ENCODE data around the gene WDR18. TPM values are rescaled to one million over a fixed set of nuclear protein-coding genes. Genes with fewer than 3 reads are reported as not detected.

WDR18 gene
- total RNA-seq (2014; rRNA removed; shearing (Covaris generic)) = 112 and 157 TPM in 2 replicates
- polyA plus RNA-seq (2016; fragmentation: Nextera tagmentation; extraction: Ambion mirVana) = 155 and 156 TPM in 2 replicates
- long read RNA-seq, transcript WDR18-202 (10 exons, 1,608 nt) = major isoform, 176 of 191 reads
- long read RNA-seq, partial matches to known transcripts = 4 of 191 reads
- long read RNA-seq, other reads (novel, unspliced or antisense) = 9 of 191 reads

- H3K27me3 ChIP-seq (ENCODE audit: insufficient read depth) = no peaks in the 10 kb centered on the region
- Mint-ChIP-seq H3K9me3 (no peaks in the 10 kb centered on the region), H3K36me3 (ENCODE audit: low read depth) (peaks cover 32% of the 10 kb centered on the region), H3K27ac (peak within 1 kb of the TSS; percentile 100), H3K27me3 (ENCODE audit: insufficient read depth, low read depth, poor library complexity) (peaks cover 33% of the 10 kb centered on the region), H3K4me3 (peak within 1 kb of the TSS; percentile 95), H3K4me1 (peaks cover 18% of the 10 kb centered on the region; the same call in 2 of the 3 replicates)
- no peak within 1 kb of the TSS for H2AFZ ChIP-seq
- H3K4me3 ChIP-seq = peak within 1 kb of the TSS; percentile 98
- no peaks in the 10 kb centered on the region for H3K9me2 ChIP-seq (ENCODE audit: insufficient read depth)
- TF ChIP-seq STAT1 (IDR thresholded peaks at IDR 0.05; ENCODE audit: unreplicated experiment) (no peak), EZH2 (IDR thresholded peaks at IDR 0.05; ENCODE audit: low read depth, unreplicated experiment) (no peak), ZNF114 (CRISPR knock-in tag; IDR thresholded peaks at IDR 0.05) (no peak), POLR2AphosphoS5 (IDR thresholded peaks at IDR 0.05; ENCODE audit: low read depth) (peak; percentile 66), ETS1 (IDR thresholded peaks at IDR 0.05) (peak; percentile 85; the same call in 1 of the 2 replicates), EZH2phosphoT487 (IDR thresholded peaks at IDR 0.05; ENCODE audit: unreplicated experiment) (no peak), ZNF462 (CRISPR knock-in tag; IDR thresholded peaks at IDR 0.05) (no peak), CREB1 (CRISPR knock-in tag; IDR thresholded peaks at IDR 0.05; ENCODE audit: low read depth) (peak; percentile 96), ZNF331 (CRISPR knock-in tag; IDR thresholded peaks at IDR 0.05; ENCODE audit: low read depth) (no peak), NANOG (IDR thresholded peaks at IDR 0.05; ENCODE audit: borderline replicate concordance) (no peak), REST (IDR thresholded peaks at IDR 0.05; ENCODE audit: unreplicated experiment) (no peak), JUNB (IDR thresholded peaks at IDR 0.05; ENCODE audit: unreplicated experiment) (no peak), CTCF (conservative IDR thresholded peaks at IDR 0.05; ENCODE audit: low read depth in 2 of 2) (no peak)
- peak; percentile 61 for ATAC-seq
- peak within 1 kb of the TSS; percentile 87 for H3K4me2 ChIP-seq
- H3F3A ChIP-seq (replicated peaks; ENCODE audit: low read depth) = peaks cover 29% of the 10 kb centered on the region
- peak; percentile 93 for DNase-seq (ENCODE audit: low spot score)
- H3K27ac ChIP-seq (ENCODE audit: low read depth) = peak within 1 kb of the TSS; percentile 99
- H3K4me1 ChIP-seq (ENCODE audit: insufficient read depth) = peaks cover 7% of the 10 kb centered on the region; the same call in 1 of the 2 replicates
- H3K36me3 ChIP-seq (ENCODE audit: insufficient read depth) = 0 out of 2 replicates have a peak, but pooled peaks cover 5% of the 10 kb centered on the region
- H3K79me2 ChIP-seq (replicated peaks; ENCODE audit: insufficient read depth) = peaks cover 9% of the 10 kb centered on the region
- no peaks in the 10 kb centered on the region for H4K20me1 ChIP-seq (replicated peaks; ENCODE audit: insufficient read depth)
Measured at GRCh38 chr19:984165-984967, at the start of gene WDR18. WDR18 (plus strand) TSS chr19:984345; CDS start chr19:984354, 9 bp downstream.
